Measurements from ENCODE around the gene TGFBR3.
A peak's percentile ranks its signal among the peaks of the same experiment; 100 is the strongest.

Gene TGFBR3

DNA sequence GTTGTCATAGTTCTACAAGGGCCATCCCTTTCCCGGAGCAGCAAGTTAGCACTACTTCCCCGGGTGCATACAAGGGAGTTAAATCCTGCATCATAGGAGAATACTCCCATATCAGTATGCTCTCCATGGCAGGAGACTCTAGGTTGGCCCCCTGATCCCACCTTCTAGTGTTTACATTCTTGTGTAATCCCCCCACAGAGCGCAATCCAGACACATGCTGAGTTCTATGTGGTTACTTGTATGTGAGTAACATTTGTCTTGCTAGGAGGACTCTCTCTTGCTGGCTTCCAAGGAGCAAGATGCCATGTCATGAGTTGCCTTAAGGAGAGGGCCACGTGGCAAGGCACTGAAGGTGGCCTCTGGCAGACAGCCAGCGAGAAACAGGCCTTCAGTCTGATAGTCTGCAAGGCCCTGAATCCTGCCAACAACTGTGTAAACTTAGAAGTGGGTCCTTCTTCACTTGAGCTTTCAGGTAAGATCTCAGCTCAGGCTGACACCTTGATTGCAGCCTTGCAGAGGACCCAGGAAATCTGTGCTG lies 230.0 kb downstream of the TGFBR3 start:
- TF ChIP-seq TAF1 (IDR thresholded peaks at IDR 0.05; ENCODE audit: borderline replicate concordance, insufficient read depth, low read length) (no peak), FOXP2 (optimal IDR thresholded peaks at IDR 0.05; ENCODE audit: borderline replicate concordance, extremely low read depth, extremely low read length, insufficient read depth) (no peak), POLR2AphosphoS5 (IDR thresholded peaks at IDR 0.05; ENCODE audit: low read depth, low read length) (no peak), SIN3A (IDR thresholded peaks at IDR 0.05; ENCODE audit: borderline replicate concordance, insufficient read depth, low read length) (no peak)
- TF ChIP-seq, protein P1, sequence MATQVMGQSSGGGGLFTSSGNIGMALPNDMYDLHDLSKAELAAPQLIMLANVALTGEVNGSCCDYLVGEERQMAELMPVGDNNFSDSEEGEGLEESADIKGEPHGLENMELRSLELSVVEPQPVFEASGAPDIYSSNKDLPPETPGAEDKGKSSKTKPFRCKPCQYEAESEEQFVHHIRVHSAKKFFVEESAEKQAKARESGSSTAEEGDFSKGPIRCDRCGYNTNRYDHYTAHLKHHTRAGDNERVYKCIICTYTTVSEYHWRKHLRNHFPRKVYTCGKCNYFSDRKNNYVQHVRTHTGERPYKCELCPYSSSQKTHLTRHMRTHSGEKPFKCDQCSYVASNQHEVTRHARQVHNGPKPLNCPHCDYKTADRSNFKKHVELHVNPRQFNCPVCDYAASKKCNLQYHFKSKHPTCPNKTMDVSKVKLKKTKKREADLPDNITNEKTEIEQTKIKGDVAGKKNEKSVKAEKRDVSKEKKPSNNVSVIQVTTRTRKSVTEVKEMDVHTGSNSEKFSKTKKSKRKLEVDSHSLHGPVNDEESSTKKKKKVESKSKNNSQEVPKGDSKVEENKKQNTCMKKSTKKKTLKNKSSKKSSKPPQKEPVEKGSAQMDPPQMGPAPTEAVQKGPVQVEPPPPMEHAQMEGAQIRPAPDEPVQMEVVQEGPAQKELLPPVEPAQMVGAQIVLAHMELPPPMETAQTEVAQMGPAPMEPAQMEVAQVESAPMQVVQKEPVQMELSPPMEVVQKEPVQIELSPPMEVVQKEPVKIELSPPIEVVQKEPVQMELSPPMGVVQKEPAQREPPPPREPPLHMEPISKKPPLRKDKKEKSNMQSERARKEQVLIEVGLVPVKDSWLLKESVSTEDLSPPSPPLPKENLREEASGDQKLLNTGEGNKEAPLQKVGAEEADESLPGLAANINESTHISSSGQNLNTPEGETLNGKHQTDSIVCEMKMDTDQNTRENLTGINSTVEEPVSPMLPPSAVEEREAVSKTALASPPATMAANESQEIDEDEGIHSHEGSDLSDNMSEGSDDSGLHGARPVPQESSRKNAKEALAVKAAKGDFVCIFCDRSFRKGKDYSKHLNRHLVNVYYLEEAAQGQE (IDR thresholded peaks at IDR 0.05; ENCODE audit: insufficient read depth in 1 of 2, low read depth in 2 of 2, low read length in 2 of 2), result no peak

GRCh38 chr1:91653183-91653582 lies 232.8 kb downstream of the TGFBR3 start:
- TF ChIP-seq TAF1 (IDR thresholded peaks at IDR 0.05; ENCODE audit: borderline replicate concordance, insufficient read depth, low read length), result no peak
- TF ChIP-seq SIN3A (IDR thresholded peaks at IDR 0.05; ENCODE audit: borderline replicate concordance, insufficient read depth, low read length), result no peak
- TF ChIP-seq FOXP2 (optimal IDR thresholded peaks at IDR 0.05; ENCODE audit: borderline replicate concordance, extremely low read depth, extremely low read length, insufficient read depth), result no peak
- TF ChIP-seq POLR2AphosphoS5 (IDR thresholded peaks at IDR 0.05; ENCODE audit: low read depth, low read length), result no peak
- TF ChIP-seq, protein P1 (IDR thresholded peaks at IDR 0.05; ENCODE audit: insufficient read depth in 1 of 2, low read depth in 2 of 2, low read length in 2 of 2), result no peak

- peak; percentile 26 for TF ChIP-seq FOXP2 (optimal IDR thresholded peaks at IDR 0.05; ENCODE audit: borderline replicate concordance, extremely low read depth, extremely low read length, insufficient read depth)
- no peak for TF ChIP-seq POLR2AphosphoS5 (IDR thresholded peaks at IDR 0.05; ENCODE audit: low read depth, low read length)
Measured at GRCh38 chr1:91651661-91652071, 234.3 kb downstream of the TGFBR3 start.

DNA sequence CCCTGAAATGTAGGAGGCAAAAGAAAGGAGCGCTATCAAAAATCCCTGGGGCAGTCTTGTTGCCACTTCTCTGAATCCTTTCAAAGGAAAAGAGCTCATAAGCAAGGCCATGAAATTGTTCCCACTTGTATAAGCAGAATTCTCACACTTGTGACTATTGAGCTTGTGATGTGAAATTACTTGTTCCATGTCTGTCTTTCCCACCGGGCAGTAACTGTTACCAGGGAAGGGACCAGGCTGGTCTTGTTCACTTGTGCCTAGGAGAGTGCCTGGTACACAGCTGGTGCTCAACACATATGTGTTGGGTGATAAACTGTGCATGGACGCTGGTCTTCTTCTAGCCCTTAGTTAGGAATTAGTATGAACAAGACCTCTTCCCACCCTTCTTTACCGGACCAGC lies 234.7 kb downstream of the TGFBR3 start:
- no peak for TF ChIP-seq SIN3A (IDR thresholded peaks at IDR 0.05; ENCODE audit: borderline replicate concordance, insufficient read depth, low read length)
- TF ChIP-seq FOXP2 (optimal IDR thresholded peaks at IDR 0.05; ENCODE audit: borderline replicate concordance, extremely low read depth, extremely low read length, insufficient read depth), result no peak
- TF ChIP-seq, protein P1 (IDR thresholded peaks at IDR 0.05; ENCODE audit: insufficient read depth in 1 of 2, low read depth in 2 of 2, low read length in 2 of 2), result no peak
- TF ChIP-seq POLR2AphosphoS5 (IDR thresholded peaks at IDR 0.05; ENCODE audit: low read depth, low read length), result no peak
- no peak for TF ChIP-seq TAF1 (IDR thresholded peaks at IDR 0.05; ENCODE audit: borderline replicate concordance, insufficient read depth, low read length)

GRCh38 chr1:91650764-91651163 lies 235.2 kb downstream of the TGFBR3 start:
- no peak for TF ChIP-seq SIN3A (IDR thresholded peaks at IDR 0.05; ENCODE audit: borderline replicate concordance, insufficient read depth, low read length)
- TF ChIP-seq, protein P1 (IDR thresholded peaks at IDR 0.05; ENCODE audit: insufficient read depth in 1 of 2, low read depth in 2 of 2, low read length in 2 of 2), result no peak
- no peak for TF ChIP-seq POLR2AphosphoS5 (IDR thresholded peaks at IDR 0.05; ENCODE audit: low read depth, low read length)
- no peak for TF ChIP-seq FOXP2 (optimal IDR thresholded peaks at IDR 0.05; ENCODE audit: borderline replicate concordance, extremely low read depth, extremely low read length, insufficient read depth)
- no peak for TF ChIP-seq TAF1 (IDR thresholded peaks at IDR 0.05; ENCODE audit: borderline replicate concordance, insufficient read depth, low read length)
